Measurements from ENCODE around the gene ZNF189. TPM values are rescaled to one million over a fixed set of nuclear protein-coding genes. Genes with fewer than 3 reads are reported as not detected.

ZNF189 gene
- total RNA-seq, 1 experiment from 2014 or later, result 6.8 TPM

DNA sequence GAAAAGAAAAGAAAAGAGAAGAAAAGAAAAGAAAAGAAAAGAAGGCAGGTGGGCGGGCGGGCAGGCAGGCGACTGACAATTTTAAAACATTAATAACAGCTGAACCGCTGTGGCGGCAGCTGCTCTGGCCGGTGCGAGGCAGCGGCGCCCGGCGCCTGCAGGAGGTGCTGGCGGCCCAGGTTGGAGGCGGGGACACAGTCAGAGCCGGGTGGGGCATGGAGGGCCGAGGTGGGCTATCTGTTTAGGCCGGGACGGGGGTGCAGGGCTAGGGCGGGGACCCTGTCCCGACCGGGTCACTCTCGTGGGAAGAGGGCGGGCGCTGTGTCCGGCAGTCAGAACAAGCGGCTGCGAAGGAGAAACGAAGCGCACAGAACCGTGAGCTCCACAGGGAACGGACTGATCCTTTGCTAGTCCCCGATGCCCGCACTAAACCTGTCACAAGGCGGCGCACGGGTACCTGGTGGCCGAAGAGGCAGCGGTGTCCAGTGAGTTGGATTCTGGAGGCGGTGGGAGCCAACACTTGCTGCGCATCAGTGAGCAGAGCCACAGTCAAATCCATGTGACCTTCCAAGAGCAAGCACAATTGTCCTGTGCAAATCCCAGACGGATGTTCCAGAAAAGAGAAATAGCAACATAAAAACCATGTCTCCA is 50.5 kb downstream of the ZNF189 start:
- peak; percentile 71 for DNase-seq (ENCODE audit: low read depth)

DNA sequence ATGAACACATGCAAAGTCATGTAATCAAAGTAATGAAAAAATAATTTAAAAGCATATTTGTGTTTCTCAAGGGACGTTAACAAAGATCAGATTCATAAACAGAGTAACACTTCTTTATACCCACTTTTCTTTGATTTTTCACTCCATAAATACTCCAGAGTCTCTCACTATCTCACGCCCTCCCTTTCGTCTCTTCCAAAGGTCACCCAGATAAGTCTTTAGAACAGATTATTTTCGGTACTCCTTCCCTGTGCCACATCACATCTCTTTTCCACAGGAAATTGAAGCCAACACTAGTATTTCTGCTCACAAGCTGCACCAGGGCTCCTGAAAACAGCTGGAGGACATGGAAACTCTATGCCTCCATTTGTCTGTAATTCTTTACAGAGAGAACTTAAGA is 52.3 kb downstream of the ZNF189 start:
- DNase-seq (ENCODE audit: low read depth), result no peak

DNA sequence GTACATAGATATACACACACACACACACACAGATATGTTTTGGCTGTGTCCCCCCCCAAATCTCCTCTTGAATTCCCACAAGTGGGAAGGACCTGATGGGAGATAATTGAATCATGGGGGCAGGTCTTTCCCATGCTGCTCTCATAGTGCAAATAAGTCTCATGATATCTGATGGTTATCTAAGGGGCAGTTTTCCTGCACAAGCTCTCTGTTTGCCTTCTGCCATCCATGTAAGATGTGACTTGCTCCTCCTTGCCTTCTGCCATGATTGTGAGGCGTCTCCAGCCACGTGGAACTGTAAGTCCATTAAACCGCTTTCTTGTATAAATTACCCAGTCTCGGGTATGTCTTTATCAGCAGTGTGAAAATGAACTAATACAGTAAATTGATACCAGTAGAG is 52.8 kb downstream of the ZNF189 start:
- DNase-seq (ENCODE audit: low read depth), result no peak

DNA sequence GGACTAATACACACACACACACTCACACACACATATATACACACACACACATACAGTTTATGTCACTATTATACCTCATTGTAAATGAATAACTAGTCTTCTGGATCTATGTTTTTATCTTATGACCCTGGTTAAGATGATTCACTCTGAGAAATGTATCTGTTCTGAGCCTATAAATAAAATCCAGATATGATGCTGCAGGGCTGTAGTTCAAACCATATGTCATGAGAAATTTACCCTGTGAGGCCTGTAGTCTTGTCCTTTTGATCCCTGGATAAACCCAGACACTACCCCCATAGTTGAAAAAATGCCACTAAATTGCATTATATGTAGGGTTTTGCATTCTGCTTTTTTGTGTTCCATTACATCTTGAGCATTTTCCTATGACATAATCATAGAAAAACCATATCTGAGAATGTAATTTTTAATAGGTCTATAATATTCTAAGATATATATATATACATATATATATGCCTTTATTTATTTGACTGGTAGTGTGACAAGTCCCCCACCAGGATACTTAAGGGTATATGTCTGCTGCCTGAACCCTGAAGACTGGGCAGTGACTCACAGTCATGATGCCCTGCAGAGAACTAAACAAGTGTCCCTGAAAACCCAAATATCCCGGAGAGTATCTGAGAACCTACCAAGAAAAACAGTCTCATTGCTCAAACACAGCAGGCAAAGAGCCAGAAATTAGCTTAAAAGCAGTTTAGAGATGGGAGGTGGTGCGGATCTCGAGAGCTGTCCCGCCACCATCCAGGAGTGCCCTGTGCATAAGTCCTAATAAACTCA is 55.3 kb downstream of the ZNF189 start:
- no peak for DNase-seq (ENCODE audit: low read depth)

DNA sequence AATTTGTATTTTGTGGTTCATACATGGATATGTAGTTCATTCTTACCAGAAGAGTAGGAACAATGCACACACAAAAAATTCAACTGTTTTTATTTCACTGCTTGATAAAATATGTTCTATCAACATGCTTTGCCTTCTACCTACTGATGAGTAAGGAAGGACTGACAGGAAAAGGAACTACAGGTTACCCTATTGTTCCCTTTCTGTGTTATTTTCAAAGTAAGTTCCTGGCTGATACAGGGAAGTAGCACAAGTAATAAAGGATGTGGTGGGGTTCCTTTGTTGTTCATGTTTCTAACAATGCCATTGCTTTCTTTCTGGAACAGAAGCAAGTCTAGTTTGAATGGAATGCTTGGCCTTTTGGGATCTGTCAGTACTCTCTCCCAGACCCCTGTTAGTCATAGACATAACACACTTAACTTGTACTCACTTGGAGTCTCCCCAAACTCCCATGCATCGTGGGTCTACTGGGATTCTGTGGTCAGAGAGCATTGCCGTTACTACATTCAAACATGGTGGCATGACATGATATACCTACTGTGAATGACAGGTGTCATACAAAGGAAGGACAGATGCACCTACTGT is 57.1 kb downstream of the ZNF189 start:
- no peak for DNase-seq (ENCODE audit: low read depth)

DNA sequence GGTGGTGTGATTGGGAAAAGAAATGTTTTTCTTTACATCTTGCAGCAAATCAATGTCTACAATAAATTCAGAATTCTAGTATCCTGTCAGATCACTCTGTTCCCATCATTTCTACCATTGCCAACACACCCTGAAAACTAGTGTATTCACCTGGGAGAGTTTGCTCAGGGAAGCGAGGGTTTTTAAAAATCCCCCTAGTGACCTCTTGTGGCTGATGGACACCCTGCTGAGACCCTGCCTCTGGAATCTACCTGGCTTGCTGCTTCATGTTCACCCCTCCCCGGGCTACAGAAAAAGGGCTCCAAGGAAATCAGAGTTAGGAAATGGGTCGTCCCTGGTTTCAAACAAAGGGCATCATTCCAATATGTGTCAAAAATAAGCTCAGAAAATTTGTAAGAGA is 58.4 kb downstream of the ZNF189 start:
- DNase-seq (ENCODE audit: low read depth), result no peak

DNA sequence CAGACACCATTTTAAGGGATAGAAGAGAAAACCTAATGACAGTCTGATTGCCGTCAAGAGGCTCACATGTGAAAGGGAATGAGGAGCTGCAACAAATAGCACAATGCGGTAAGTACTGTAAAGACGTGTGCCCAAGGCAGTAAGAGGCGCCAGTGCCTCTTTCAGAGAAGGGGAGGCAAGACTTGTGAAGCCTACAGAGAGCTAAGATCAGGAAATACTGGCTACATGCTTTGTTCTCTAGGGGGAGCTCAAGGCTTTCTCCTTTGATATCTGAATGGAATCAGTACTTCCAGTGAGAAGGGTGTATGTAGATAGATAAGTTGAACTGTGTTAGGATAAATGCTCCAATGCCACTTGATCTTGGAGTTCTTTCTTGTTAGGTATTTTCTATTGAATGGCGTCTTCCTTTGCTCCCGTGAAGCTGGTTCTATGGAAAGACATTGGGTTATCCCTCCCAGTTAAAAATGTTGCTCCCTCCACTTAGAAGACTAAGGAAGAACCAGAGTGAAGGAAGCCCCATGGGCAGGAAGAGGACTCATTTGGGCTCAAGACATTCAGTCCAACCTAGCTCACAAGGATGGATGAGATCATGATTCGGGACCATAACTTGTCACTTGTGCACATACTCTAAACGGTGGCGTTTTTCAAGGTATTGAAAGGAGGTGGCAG is 60.4 kb downstream of the ZNF189 start:
- DNase-seq (ENCODE audit: low read depth), result peak; percentile 70

Small RNA genes lying within 50 kb of the gene (small RNA-seq; reads per million reads assigned to genes)
- gene AL353621.2, result not detected

Other genes with a start within 250 kb of the ZNF189 start
- 0.03 TPM in 1 of 2 replicates, not detected in the other for gene BAAT, start 13.8 kb upstream of the ZNF189 start, total RNA-seq (2014; rRNA removed; shearing (Covaris generic))
- 23.0 and 25.2 TPM in 2 replicates for gene MRPL50, start 233 bp upstream of the ZNF189 start, total RNA-seq (2014; rRNA removed; shearing (Covaris generic))
- not detected in 2 replicates for gene ALDOB, start 36.9 kb downstream of the ZNF189 start, total RNA-seq (2014; rRNA removed; shearing (Covaris generic))
- gene RNF20, start 135.0 kb downstream of the ZNF189 start, total RNA-seq (2014; rRNA removed; shearing (Covaris generic)), result 29.5 and 30.9 TPM in 2 replicates
- gene PPP3R2, start 196.1 kb downstream of the ZNF189 start, total RNA-seq (2014; rRNA removed; shearing (Covaris generic)), result not detected in 2 replicates